ENCODE measurements around the gene PTH2R.
"Not testable (repeated sequence)": the region's sequence is repeated elsewhere in the genome, so short reads cannot be mapped to it uniquely, and the experiment has no call there.

Gene PTH2R

DNA sequence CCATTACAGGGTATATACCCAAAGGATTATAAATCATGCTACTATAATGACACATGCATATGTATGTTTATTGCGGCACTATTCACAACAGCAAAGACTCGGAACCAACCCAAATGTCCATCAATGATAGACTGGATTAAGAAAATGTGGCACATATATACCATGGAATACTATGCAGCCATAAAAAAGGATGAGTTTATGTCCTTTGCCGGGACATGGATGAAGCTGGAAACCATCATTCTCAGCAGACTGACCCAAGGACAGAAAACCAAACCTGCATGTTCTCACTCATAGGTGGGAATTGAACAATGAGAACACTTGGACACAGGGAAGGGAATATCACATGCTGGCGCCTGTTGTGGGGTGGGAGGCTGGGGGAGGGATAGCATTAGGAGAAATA lies 9.8 kb upstream of the PTH2R start:
- DNase-seq = not testable (repeated sequence)

DNA sequence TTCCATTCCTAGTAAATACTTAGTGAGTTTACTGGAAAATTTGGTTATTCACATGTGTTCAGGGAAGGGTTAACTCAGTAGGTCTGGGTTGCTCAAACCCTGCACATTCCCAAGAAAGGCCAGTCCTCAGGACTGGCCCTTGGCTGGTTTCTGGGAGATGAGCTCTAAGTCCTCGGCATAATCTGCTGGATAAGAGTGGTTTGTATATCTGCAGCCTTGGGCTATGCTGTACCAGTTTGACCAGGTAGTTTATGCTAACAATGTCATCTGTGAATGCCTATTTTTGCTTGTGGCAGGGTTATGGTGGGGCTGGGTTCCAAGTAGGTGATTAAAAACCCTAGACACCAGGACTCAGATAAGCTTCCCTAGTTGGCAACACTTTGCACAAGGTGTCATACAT lies 7.4 kb upstream of the PTH2R start:
- DNase-seq = no peak

DNA sequence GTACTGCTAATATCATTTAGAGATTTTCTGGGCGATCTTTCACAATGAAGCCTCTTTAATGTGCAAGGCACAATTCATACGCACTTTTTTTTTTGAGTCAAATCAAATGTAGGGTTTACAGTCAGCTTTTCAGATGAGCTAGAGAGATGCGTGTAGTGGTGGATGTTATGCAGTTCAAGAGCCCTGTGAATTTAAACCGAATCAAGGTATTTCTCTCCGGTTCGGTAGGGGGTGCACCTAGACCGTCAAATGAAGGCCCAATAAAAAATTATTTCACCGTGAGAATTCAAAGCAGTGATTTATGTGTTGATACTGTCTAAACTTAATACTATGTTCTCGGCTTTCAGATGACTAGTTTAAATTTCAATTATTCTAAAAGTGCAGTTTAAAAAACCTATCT lies 1.1 kb downstream of the PTH2R start:
- no peak for DNase-seq

DNA sequence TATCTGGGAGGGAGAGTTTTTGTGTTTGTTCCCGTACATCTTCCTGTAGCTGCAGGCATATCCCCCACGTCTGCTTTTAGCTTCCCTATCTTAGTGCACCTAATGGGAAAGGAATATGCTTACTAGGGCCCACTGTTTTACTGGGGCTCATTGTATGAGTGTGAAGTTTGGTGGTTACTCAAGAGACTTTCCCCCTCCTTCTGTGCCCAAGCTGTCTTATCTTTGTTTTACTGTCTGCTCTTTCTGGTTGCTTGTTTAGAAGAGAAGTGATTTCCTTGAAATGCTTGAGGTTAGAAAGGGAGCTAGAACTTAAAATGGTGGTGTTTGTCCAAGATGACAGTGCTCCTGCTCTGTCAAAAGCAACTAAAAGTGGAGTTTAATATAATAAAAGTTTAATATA lies 7.3 kb downstream of the PTH2R start:
- no peak for DNase-seq

DNA sequence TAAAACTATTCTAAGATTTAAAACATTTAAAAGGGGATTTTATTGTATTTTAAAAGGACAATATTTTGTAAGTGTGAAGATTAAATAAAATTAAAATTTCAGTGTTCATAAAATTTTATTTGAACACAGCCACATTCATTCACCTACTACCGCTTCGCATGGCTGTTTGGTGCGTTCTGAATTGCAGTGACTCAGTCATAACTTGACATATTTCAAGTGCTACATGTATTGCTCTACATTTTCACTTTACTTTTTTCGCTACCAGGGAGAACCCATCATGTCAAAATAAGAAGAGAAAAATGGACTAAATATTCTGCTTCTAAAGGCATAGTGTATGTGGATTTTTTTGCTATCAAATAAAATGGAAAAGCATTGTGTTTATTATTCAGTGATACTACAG lies 8.7 kb downstream of the PTH2R start:
- DNase-seq = no peak

DNA sequence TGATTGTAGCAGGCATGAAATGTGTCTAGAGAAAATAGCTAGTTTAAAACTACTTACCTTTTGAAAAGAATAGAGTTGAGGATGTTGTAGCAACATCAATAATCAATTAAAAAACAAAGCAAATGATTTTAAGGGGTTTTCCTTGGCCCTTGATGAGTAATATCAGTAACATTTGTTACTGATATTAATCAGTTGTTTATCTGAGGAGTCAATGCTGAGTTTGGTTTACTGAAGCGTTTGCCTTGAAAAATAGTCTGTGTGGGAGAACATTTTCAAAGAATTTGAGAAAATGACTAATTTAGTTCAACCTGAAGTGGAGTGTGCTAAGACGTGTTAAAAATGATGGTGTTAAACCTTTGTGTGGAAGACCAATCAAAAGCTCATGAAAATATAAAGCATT lies 9.3 kb downstream of the PTH2R start:
- no peak for DNase-seq

DNA sequence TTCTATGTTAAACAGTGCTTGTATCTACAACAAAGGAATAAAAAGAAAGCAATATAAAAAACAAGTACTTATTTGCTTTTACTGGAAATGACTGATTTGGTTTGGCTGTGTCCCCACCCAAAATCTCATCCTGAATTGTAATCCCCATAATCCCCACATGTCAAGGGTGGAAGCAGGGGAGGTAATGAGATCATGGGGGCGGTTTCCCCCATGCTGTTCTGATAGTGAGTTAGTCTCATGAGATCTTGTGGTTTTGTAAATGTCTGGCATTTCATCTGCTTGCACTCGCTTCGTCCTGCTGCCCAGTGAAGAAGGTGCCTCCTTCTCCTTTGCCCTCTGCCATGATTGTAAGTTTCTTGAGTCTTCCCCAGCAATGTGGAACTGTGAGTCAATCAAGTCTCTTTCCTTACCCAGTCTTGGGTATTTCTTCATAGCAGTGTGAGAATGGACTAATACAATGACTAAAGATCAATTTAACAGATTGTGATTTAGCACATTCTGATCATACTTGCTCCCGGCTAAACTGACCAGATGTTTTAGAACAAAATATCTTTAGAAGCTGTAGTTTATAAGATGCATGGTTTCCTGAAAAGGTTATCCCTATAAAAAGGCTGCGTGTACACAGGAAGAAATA lies 19.9 kb downstream of the PTH2R start:
- DNase-seq = no peak

DNA sequence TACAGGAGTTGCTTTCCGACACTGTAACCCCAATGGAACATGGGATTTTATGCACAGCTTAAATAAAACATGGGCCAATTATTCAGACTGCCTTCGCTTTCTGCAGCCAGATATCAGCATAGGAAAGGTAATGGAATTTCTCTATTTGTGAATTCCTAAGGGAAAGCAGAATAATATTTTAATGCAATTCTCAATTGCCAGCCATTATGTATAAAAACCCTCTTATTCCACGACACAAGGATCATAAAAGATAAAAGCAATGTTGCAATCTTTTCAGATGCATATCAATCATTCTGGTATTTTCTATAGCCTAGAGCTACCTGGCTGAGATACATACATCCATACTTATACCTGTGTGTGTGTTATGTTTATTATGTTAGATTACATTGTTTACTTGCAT lies 31.2 kb downstream of the PTH2R start:
- no peak for DNase-seq

DNA sequence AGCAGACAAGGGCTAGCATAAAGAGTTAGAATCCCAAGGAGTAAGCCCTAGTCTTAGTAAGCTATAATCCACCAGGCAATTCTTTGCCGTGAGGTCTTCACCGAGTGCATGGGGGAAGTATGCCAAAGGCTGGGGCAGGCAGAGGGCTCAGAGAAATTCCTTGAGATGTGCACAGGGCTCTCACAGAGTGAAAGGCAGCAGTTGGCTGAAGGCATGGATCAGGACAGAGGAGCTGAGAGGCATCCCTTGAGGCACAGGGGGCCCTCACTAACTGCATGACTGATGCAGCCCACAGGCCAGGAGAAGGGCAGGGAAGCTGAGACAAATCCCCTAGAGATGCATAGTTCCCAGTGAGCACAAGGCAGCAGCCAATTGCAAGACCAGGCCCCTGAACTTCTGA lies 34.1 kb downstream of the PTH2R start:
- DNase-seq = no peak

DNA sequence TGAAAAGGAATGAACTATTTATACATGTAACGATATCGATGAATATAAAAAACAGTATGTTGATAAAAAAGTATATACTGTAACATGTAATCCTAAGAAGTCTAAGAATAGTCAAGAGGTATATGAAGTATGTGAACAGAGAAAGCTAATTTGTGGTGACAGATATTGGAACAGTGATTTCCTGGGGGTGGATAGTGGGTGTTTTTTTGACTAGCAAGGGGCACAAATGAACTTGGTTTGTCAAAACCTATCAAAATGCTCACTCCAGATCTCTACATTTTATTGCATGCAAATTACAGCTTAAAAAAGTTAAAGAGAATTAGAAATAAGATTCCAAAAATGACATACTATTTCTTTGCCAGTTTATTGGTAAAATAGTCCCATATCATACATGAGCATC lies 35.4 kb downstream of the PTH2R start:
- DNase-seq = no peak

DNA sequence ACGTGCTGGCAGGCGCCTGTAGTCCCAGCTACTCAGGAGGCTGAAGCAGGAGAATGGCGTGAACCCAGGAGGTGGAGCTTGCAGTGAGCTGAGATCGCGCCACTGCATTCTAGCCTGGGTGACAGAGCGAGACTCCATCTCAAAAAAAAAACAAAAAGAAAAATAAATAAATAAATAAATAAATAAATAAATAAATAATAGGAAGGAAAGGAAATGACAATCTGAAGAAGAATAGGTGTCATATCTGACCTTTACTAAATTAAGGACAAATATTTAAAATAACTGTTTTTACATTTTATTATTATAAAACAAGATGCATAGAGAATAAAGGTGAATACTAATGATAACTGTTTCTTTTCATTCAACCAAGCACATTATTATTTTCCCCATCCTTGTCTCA lies 40.9 kb downstream of the PTH2R start:
- DNase-seq = not testable (repeated sequence)

DNA sequence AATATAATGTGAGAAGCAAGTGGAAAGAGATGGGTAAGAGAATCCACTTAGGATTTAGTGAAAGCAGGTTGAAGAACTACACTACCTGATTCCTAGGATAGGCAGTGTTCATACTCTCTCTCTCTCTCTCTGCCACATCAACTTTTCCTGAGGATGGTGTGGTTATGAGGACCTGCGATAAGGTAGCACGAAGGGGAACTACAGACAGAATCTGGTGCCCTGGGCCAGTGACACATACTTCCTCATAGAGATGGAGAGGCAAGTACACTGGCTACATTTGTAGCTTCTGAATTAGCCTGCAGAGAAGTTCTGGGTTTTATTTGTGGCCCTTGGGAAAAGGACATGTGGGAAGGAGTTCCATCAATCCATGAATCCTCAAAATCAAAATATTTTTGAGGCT lies 44.5 kb downstream of the PTH2R start:
- no peak for DNase-seq

DNA sequence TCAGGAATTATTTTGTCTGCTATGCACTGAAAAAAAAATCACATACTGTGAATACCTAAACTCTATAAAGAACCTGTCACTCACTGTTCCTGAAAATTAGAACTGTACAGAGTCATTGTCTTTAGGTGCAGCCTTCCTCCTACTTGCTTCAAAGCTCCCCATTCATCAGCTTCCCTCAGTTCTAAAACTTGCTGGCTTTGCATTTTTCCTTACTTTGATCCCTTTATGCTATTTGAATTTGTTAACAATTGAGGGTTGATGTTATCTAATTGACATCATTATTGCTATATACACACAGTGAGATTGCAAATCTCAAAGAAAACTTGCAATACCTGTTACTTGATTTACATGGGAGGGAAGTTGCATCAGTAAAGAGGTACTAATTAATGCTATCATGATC lies 48.3 kb downstream of the PTH2R start:
- DNase-seq = no peak

DNA sequence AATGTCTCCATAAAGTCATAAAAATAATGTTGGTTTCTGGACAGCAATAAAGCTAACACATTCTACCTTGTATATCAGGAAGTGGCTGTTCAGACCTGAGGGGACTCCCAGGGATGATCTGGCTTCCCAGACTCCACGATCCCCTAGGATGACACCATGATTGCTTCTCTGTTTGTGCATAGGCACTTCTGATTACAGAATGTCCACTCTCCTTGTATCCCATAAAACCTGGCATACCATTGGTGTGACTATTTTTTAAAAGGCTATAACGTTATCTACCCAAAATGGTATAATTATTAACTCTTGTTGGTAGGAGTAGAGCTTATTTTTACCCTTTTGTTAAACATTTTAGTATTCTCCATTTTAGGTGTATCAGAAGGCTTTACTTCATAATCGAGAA lies 57.1 kb downstream of the PTH2R start:
- DNase-seq = no peak

DNA sequence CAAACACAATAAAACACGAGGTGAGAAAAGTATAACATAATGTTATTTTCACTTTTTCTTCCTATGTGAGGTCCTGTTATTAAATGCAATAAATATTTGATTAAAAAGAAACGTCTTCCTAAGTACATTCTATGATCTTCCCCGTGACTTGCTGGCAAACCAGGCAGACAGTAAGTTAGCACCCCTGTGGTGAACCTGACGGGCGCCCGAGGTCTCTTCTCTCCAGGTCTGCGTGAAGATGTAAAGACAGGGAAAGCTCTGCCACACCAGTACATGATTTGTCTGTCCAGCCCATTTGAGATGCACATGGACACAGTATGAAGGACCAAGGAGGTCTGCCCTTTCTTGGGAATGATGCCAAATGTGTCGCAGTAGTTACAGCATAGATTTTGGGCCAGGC lies 57.6 kb downstream of the PTH2R start:
- no peak for DNase-seq

DNA sequence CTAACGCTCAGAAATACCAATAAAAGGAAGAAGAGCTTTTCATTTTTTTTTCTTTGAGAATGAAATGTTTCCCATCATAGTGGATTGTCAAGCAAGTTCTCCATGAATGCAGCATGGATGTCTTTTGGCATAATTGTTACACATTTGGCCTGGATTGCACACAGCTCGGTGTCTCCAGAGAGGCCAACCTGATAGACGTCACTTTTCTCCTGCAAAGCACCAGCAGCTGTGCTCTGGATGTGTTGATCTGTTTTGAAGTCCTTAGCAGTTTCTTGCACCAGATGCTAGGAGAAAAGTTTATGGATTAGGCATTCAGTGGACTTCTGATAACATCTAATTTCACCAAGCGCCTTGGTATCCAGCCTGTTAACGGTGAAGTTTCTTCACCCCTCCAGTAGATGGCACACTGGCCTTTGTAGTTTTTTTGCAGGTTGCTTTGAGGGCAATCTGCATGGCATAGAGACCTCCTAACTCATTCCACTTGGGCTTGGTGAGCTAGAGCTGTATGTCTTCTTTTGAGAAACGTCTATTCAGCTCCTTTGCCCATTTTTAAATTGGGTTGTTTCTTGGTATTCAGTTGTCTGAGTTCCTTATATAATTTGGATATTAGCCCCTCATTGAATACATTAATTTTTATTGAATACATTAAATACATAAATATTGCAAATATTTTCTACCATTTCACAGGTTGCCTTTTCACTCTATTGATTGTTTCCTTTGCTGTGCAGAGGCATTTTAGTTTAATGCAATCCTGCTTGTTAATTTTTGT lies 59.7 kb downstream of the PTH2R start:
- peak; percentile 2 for DNase-seq

DNA sequence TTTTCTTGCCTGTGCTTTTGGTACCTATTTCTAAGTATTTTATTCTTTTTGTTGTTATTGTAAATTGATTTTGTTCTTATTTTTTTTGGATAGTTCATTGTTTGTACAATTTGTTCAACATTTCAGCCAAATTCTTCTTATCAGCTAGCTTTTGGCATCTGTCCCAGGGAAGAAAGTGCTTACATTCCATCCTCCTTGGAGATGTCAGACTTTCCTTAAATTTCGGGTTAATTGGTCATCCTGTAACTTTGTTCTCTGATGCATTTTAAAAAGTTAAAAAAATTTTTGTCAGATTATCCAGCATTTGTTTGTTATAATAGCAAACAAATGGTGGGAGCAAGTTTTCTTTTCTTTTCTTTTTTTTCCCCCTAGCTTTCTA lies 60.3 kb downstream of the PTH2R start:
- no peak for DNase-seq

DNA sequence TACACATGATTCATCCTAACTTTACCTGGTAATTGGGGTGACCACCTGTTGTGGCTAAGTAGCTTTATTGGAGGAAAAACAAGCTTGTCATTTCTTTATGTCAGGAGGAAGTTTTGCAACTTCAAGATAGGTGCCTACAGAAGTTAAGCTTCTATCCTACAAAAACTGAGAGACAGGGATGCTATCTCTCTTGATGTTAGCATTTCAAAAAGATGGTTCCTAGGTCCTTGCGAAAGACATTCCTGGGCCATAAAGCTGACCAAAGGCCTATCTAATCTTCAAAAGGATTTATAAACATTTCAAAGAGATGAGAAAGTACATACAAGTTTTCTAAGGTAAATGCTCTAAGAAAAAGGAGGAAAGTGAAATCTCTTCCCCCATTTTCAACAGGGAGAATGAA lies 61.0 kb downstream of the PTH2R start:
- no peak for DNase-seq

DNA sequence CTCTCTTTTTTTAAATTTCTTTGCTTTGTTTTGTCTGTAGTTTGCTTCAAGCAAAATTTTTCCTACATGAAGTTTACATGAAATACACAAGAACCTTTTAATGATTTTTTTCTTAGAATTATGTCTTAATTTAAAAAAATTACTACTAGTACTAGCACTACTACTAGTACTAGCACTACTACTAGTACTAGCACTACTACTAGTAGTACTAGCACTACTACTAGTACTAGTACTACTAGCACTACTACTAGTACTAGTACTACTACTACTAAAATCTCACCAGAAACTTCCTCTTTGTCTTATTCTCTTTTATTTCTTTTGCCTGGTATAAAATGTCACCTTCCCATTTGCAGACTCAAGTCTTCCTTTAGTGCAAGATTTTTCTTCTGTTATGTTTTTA lies 71.1 kb downstream of the PTH2R start:
- no peak for DNase-seq

DNA sequence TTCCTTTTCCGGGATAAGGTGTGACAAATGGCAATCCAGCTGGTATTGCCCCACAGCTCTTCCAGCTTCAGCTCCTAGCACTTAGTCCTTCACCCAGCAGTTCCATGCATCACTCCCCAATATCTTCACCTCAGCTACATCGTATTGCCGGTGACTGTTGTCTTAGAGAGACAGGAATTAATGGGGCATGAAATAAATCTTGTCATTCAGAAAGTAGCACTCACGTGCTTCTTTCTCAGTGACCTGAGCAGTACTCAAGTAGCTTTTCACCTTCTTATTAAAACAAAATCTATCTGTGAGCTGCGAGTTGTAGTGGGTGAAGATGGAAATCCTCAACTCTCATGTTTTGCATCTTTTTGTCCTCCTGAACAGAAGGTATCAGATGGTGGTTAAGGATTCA lies 72.8 kb downstream of the PTH2R start:
- no peak for DNase-seq

DNA sequence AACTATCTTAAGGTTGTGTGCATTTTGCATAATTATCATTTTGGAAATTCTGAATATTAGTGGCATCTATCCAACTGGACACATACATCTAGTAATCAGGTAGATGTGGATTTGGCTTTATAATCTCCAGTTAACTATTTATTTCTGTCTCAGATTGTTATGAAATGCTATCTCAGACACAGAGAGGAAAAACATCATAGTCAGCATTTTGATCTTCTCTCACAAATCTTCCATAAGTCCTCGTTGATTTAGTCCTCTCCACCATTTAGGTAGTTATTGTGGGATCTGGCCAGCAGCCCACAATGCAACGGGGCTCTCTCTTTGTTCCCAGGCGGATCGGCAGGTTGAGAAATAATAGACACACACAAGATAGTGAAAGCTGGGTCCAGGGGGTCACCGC lies 75.4 kb downstream of the PTH2R start:
- not testable (repeated sequence) for DNase-seq

DNA sequence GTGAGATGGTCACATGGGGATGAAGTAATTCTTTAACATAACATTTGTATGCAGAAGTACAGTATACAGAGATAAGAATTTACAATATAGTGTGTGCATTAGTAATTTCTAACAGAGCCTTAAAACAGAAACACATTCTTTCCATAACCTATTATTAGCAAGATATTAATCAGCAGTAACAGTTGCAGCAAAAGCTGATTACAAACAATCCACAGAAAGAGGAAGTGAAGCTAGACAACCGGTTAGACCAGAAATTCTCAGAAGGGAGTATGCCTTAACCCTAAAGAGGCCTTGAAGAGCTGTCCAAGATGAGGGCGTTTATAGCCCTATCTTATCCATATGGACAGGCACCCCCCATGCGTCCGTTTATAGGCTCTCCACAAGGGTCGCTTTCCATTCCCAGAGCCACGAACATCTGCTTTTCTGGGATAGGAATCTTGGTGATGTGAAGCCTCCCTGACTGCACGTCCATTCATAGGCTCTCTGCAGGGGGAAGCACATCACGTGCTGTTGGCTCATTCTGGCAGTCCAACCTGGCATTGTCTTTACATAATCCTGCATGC lies 75.9 kb downstream of the PTH2R start:
- not testable (repeated sequence) for DNase-seq

DNA sequence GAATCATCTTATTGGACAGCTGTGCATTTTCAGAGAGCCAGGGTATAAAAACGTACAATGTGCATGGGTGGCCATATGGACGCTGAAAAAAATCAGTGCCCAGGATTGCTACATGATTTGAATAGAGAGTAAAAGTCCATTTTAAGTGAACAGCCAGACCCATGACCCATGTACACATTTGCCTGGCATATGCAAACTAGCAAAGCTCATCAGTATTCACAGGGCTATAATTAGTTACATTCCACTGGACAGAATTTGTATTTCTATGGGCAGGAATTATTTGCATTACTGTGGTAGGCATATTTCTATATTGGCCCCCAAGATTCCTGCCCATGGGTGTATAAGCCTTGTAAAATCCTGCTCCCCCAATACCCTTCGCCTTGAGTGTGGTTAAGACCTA lies 78.8 kb downstream of the PTH2R start:
- no peak for DNase-seq

DNA sequence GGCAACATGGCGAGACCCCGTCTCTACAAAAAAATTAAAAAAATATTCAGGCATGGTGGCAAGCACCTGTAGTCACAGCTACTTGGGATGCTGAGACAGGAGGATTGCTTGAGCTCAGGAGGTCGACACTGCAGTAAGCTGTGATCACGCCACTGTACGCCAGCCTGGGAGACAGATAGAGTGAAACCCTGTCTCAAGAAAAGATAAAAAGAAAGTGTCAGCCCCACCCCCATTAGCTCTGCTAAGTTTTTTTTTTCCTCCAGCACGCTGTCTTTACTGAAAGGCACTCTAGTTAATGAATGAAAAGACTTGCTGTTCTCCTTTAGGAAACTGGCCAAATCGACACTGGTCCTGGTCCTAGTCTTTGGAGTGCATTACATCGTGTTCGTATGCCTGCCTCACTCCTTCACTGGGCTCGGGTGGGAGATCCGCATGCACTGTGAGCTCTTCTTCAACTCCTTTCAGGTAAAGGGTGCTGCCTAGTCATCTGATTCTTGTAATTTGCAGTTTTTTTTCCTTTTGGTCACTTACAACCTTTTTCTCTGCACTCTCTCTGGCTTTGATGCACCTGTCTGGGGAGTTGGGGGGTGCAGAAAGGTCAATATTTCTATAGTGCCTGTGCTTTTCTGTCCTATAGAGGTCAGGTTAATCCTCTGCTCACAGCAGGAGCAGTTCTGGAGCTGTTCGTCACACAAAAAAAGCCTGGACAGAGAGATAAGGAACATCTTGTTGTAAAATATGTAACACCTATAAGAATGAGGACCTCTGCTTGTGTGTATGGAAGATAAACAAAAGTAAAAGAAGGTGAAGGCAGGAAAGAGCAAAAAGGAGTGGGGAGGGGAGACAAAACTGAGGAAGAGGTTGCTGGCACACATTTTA lies 82.3 kb downstream of the PTH2R start:
- no peak for DNase-seq
